H1 (cell line): ENCODE measurements around the gene ABCA9.
"Not testable (repeated sequence)": the region's sequence is repeated elsewhere in the genome, so short reads cannot be mapped to it uniquely, and the experiment has no call there.

Experiments
- NANOG ChIP-seq: IDR thresholded peaks from 2 replicates; pipeline ENCODE4 v1.6.1; 2011; ENCODE audit warnings: low read length, low read depth, mild to moderate bottlenecking, inconsistent platforms; ENCODE audit not compliant: insufficient read depth, poor library complexity, severe bottlenecking
- RAD21 ChIP-seq, 2 experiments: IDR thresholded peaks in 1 of 2; conservative IDR thresholded peaks in 1 of 2; 2 replicates each; pipeline ENCODE4 v1.6.1; 2011; ENCODE audit warnings: low read depth in 2 of 2, low read length in 2 of 2, improper control_type of control experiment in 1 of 2, inconsistent platforms in 1 of 2, mild to moderate bottlenecking in 1 of 2, moderate library complexity in 1 of 2
- SRF ChIP-seq: IDR thresholded peaks from 2 replicates; pipeline ENCODE4 v1.6.1; 2011; ENCODE audit warnings: mild to moderate bottlenecking, low read depth, low read length, moderate library complexity
- TF ChIP-seq, protein P1 (sequence below): IDR thresholded peaks from 2 replicates; pipeline ENCODE4 v1.6.1; 2011; ENCODE audit warnings: low read depth, mild to moderate bottlenecking, low read length; ENCODE audit not compliant: insufficient read depth
- TF ChIP-seq, protein P2 (sequence below), 3 experiments: IDR thresholded peaks; 1 replicate in 2 of 3; 2 replicates in 1 of 3; pipeline versions ENCODE4 v1.5.1 to v1.6.1; 2011; ENCODE audit warnings: low read length in 3 of 3, mild to moderate bottlenecking in 3 of 3, inconsistent platforms in 2 of 3, low read depth in 1 of 3, moderate library complexity in 1 of 3; ENCODE audit not compliant: insufficient read depth in 1 of 3; ENCODE audit errors: control extremely low read depth in 1 of 3

DNA sequence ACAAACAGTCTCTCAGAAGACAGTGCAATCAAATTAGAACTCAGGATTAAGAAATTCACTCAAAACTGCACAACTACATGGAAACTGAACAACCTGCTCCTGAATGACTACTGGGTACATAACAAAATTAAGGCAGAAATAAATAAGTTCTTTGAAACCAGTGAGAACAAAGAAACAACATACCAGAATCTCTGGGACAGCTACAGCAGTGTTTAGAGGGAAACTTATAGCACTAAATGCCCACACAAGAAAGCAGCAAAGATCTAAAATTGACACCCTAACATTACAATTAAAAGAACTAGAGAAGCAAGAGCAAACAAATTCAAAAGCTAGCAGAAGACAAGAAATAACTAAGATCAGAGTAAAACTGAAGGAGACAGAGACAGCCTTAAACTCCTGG is 12.7 kb upstream of the ABCA9 start:
- TF ChIP-seq, protein P1, sequence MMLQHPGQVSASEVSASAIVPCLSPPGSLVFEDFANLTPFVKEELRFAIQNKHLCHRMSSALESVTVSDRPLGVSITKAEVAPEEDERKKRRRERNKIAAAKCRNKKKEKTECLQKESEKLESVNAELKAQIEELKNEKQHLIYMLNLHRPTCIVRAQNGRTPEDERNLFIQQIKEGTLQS, result not testable (repeated sequence)
- TF ChIP-seq, protein P2, sequence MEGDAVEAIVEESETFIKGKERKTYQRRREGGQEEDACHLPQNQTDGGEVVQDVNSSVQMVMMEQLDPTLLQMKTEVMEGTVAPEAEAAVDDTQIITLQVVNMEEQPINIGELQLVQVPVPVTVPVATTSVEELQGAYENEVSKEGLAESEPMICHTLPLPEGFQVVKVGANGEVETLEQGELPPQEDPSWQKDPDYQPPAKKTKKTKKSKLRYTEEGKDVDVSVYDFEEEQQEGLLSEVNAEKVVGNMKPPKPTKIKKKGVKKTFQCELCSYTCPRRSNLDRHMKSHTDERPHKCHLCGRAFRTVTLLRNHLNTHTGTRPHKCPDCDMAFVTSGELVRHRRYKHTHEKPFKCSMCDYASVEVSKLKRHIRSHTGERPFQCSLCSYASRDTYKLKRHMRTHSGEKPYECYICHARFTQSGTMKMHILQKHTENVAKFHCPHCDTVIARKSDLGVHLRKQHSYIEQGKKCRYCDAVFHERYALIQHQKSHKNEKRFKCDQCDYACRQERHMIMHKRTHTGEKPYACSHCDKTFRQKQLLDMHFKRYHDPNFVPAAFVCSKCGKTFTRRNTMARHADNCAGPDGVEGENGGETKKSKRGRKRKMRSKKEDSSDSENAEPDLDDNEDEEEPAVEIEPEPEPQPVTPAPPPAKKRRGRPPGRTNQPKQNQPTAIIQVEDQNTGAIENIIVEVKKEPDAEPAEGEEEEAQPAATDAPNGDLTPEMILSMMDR (IDR thresholded peaks at IDR 0.05; ENCODE audit: control extremely low read depth in 1 of 3, insufficient read depth in 1 of 3, low read depth in 1 of 3, low read length in 3 of 3), result not testable (repeated sequence)
- not testable (repeated sequence) for TF ChIP-seq NANOG; RAD21 (IDR thresholded peaks at IDR 0.05 in 1 of 2, conservative IDR thresholded peaks at IDR 0.05 in 1 of 2; ENCODE audit: low read depth in 2 of 2, low read length in 2 of 2); SRF
